HepG2 (cell line): Measurements from ENCODE around the gene SPC24.
"Not testable (repeated sequence)": the region's sequence is repeated elsewhere in the genome, so short reads cannot be mapped to it uniquely, and the experiment has no call there.

Experiments used
- HOXA7 ChIP-seq: sonication (generic); formaldehyde crosslinking; IDR thresholded peaks from 2 replicates; pipeline ENCODE4 v1.8.1; 2022; ENCODE audit warnings: mild to moderate bottlenecking, missing genetic modification reagents, moderate library complexity
- JUND ChIP-seq: sonication (generic); formaldehyde crosslinking; IDR thresholded peaks from 2 replicates; pipeline ENCODE4 v1.8.0; 2022; ENCODE audit warnings: mild to moderate bottlenecking, missing genetic modification reagents
- MAX ChIP-seq: IDR thresholded peaks from 2 replicates; pipeline ENCODE4 v1.6.1; 2012; ENCODE audit warnings: inconsistent platforms
- NFATC3 ChIP-seq: sonication (generic); formaldehyde crosslinking; IDR thresholded peaks from 2 replicates; pipeline ENCODE4 v1.5.1; 2020; ENCODE audit warnings: mild to moderate bottlenecking, missing genetic modification reagents
- RNF2 ChIP-seq: fragments of 450-650 bp; conservative IDR thresholded peaks from 2 replicates; pipeline ENCODE4 v1.6.1; 2016; ENCODE audit warnings: low read depth
- SUZ12 ChIP-seq: fragments of 150-350 bp; IDR thresholded peaks from 2 replicates; pipeline ENCODE4 v1.6.1; 2014; ENCODE audit warnings: low read depth, low read length
- TARDBP ChIP-seq: sonication (generic); formaldehyde crosslinking; IDR thresholded peaks from 2 replicates; pipeline ENCODE4 v1.8.0; 2022; ENCODE audit warnings: mild to moderate bottlenecking, missing genetic modification reagents
- USF2 ChIP-seq, 2 experiments: sonication (generic) in 1 of 2; formaldehyde crosslinking in 1 of 2; IDR thresholded peaks; 2 replicates each; pipeline versions ENCODE4 v1.5.1 to v1.6.1; 2011 to 2020; ENCODE audit warnings: borderline replicate concordance in 1 of 2, low read depth in 1 of 2, low read length in 1 of 2, mild to moderate bottlenecking in 1 of 2, missing genetic modification reagents in 1 of 2, moderate library complexity in 1 of 2
- ZNF253 ChIP-seq: sonication (generic); formaldehyde crosslinking; IDR thresholded peaks from 2 replicates; pipeline ENCODE4 v1.8.0; 2022; ENCODE audit warnings: mild to moderate bottlenecking, missing genetic modification reagents, borderline replicate concordance
- ZNF766 ChIP-seq: sonication (generic); formaldehyde crosslinking; IDR thresholded peaks from 2 replicates; pipeline ENCODE4 v1.5.0; 2020; ENCODE audit warnings: missing genetic modification reagents, borderline replicate concordance
- TF ChIP-seq, protein P1 (sequence below): sonication (generic); formaldehyde crosslinking; conservative IDR thresholded peaks from 2 replicates; pipeline ENCODE4 v1.4.0; 2020; ENCODE audit warnings: missing genetic modification reagents

DNA sequence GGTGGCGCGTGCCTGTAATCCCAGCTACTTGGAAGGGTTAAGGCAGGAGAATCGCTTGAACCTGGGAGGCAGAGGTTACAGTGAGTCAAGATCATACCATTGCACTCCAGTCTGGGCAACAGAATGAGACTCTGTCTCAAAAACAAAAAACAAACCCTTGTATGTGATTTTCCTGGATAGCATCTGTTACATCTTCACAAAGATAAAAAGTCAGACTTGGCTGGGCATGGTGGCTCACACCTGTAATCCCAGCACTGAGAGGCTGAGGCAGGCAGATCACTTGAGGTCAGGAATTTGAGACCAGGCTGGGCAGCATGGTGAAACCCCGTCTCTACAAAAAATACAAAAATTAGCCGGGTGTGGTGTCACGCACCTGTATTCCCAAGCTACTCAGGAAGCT lies 58.2 kb downstream of the SPC24 start:
- TF ChIP-seq HOXA7 (CRISPR knock-in tag); SUZ12; ZNF253 (CRISPR knock-in tag); JUND (CRISPR knock-in tag); RNF2; USF2 (IDR thresholded peaks at IDR 0.05; ENCODE audit: low read depth, low read length); USF2 (CRISPR knock-in tag; IDR thresholded peaks at IDR 0.05; ENCODE audit: borderline replicate concordance); MAX; ZNF766 (CRISPR knock-in tag); NFATC3; TARDBP (CRISPR knock-in tag): not testable (repeated sequence)
- TF ChIP-seq, protein P1, sequence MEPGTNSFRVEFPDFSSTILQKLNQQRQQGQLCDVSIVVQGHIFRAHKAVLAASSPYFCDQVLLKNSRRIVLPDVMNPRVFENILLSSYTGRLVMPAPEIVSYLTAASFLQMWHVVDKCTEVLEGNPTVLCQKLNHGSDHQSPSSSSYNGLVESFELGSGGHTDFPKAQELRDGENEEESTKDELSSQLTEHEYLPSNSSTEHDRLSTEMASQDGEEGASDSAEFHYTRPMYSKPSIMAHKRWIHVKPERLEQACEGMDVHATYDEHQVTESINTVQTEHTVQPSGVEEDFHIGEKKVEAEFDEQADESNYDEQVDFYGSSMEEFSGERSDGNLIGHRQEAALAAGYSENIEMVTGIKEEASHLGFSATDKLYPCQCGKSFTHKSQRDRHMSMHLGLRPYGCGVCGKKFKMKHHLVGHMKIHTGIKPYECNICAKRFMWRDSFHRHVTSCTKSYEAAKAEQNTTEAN (CRISPR knock-in tag), result not testable (repeated sequence)
